ENCODE data around the gene TBC1D32.

DNA sequence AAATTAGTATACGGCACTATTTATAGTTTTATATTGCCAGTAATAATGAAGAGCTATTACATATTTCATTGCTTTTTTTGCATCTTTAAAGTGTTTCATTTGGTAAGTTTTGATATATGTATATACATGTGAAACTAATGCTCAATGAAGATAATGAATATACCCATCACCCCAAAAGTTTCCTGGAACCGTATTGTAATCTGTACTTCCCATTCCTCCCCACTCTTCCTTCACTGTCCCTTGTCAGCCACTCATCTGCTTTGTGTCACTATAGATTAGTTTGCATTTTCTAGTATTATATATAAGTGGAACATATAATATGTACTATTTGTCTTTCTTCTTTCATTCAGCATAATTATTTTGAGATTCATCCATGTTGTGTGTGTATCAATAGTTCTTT lies 10.3 kb upstream of the TBC1D32 start:
- no peak for TF ChIP-seq EZH2phosphoT487 (IDR thresholded peaks at IDR 0.05; ENCODE audit: borderline replicate concordance, low read length)
- TF ChIP-seq, protein P1, sequence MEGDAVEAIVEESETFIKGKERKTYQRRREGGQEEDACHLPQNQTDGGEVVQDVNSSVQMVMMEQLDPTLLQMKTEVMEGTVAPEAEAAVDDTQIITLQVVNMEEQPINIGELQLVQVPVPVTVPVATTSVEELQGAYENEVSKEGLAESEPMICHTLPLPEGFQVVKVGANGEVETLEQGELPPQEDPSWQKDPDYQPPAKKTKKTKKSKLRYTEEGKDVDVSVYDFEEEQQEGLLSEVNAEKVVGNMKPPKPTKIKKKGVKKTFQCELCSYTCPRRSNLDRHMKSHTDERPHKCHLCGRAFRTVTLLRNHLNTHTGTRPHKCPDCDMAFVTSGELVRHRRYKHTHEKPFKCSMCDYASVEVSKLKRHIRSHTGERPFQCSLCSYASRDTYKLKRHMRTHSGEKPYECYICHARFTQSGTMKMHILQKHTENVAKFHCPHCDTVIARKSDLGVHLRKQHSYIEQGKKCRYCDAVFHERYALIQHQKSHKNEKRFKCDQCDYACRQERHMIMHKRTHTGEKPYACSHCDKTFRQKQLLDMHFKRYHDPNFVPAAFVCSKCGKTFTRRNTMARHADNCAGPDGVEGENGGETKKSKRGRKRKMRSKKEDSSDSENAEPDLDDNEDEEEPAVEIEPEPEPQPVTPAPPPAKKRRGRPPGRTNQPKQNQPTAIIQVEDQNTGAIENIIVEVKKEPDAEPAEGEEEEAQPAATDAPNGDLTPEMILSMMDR (IDR thresholded peaks at IDR 0.05; ENCODE audit: low read depth, low read length, poor library complexity, severe bottlenecking) = no peak

Data from DOHH2 (cell line).